HG03097 (cell line): ENCODE measurements around the gene CFAP57.

Experiments used
- ATAC-seq: cut with Tn5 transposase; IDR thresholded peaks from one replicate; pipeline ENCODE4 v1.9.1; 2021; ENCODE audit not compliant: unreplicated experiment, low FRiP score

Gene CFAP57

DNA sequence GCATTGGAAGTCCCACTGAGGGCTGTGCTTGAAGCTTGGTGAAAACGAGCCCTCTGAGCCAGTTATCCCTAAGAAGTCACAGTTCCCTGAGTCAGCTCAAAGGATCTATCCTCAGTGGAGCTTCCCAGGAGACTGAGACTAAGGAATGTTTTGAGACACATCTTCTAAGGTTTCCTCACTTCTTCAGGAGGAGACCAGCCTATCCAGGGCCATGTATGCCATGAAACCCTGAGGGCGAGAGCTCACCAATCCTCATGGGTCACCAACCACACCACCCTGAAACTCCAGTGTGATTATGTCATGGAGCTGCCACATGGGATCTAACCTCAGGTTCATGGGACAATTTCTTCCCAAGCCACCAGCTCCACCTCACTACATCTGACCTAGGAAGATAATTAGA, 121.0 kb downstream of the CFAP57 start:
- ATAC-seq = no peak

DNA sequence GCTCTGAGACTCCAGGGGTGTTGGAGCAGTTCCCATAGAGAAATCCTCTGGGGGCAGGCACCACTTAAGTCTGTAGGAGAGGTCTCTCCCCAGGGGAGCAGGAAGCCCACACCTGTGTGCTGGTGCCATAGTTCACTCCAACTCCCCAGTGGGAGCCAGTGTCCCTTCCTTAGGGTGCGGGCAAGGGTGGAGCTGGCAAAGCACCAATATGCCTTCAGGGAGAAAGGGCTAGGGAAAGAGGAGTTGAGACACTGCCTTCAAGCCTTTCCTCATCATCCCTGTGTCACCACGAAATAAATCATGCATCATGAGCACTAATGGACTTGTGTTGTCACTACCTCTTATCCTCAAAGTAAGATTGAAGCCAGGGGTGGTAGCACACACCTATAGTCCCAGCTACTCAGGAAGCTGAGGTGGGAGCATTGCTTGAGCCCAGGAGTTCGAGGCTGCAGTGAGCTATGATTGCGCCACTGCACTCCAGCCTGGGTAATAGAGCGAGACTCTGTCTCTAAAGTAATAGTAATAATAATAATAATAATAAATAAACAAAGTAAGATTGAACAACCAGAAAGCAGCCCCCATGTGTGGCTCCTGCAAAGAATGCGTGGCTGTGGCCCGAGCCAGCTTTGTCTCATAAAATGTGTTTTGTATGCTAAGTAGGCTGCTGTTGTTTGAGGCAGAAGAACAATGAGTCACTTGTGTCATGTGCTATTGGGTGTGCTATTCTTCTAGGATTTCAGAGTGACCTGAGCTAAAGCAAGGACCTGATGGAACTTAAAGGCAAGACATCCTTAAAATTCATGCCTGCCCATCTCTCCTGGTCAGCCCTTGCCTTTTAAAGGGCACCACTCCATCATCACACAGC, 122.0 kb downstream of the CFAP57 start:
- no peak for ATAC-seq

DNA sequence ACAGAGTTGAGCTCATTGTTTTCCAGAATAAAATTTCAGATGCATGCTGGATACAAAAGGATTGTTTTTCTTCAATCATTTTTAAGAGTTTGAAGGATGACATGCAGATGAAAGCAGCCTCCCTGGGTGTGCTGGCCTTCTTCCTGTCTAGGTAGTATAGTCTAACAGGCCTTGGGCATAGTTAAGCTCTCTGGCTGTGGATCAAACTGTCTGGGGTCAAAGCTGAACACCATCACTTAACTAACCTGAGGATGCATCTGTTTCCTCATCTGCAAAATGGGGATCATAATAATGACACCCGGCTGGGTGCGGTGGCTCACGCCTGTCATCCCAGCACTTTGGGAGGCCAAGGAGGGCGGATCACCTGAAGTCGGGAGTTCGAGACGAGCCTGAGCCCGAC, 122.6 kb downstream of the CFAP57 start:
- ATAC-seq = no peak

DNA sequence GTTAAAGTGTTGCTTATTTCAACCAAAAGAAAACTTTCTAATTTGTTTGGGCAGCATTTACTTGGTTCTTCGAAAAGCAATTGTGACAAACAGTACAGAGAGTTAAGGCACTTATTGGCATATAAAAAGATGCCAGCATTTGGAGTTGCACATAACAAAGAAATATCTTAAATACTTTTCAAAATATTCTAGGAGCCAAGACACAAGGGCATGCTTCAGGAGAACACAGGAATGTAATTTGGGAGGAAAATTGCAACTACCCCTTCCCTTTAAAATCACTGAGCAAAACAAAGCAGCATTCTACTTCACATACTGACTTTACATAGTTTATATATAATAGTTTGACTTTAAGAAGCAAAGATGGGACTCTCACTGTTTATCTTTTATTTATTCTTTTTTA, 124.1 kb downstream of the CFAP57 start:
- no peak for ATAC-seq

DNA sequence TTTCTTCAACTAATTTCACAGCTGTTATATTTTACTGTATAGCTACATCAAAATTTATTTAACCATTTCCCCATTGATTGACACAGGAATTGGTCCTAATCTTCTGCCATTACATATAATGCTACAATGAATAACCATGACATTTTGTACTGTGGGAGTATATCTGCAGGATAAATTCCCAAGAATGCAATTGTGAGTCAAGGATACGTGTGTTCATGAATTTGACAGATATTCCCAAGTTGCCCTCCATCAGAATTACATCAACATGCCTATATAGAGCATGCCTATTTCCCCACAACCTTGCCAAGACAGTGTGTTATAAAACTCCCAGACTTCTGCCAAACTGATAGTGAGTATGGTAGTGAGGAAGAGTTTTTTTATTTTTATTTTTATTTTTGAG, 125.9 kb downstream of the CFAP57 start:
- ATAC-seq = no peak

DNA sequence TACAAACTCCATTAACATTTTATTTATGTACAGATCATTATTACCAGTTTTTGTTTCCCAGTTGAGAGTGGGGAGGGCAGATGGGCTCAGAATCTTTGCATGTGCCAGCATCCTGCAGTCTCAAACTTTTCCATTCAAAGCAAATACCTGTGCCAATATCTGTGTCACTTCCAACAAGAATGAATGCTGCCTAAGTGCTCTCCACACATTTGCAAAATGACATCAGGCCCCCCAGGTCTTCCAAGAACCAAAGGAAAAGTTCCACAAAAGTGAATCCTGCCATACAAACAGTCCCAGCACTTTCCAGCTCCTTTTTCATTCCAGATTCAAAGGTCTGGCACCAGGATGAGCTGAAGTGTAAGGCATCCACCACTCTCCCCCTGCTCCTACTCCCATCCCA, 127.0 kb downstream of the CFAP57 start:
- no peak for ATAC-seq

DNA sequence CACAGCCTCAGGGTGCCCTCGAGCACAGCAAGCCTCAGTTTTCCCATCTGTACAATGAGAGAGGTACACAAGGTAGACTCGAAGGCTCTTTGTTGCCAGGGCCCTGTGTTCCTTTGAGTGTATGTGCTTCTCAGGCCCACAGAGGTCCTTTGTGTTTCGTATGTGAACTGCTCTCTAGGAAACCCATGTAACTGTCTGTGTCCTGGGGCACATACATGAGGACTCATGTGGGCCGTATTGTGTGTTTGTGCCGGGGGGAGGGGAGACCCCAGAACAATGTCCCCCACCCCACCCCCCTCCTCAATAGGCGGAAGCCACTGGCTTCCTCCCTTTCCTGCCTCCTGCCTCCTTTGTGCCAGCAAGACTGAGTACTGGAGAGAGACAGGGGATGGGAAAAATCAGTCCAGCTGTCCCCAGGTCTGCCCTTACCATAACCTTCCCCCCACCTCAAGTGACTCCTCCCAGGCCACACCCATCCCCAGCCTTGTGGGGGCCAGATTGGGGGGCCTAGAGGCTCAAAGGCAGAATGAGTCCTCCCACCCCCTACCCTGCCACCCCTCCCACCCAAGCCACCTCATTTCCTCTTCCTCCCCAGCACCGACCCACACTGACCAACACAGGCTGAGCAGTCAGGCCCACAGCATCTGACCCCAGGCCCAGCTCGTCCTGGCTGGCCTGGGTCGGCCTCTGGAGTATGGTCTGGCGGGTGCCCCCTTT, 128.4 kb downstream of the CFAP57 start, which contains the start of gene TIE1:
Gene TIE1, plus strand, starts transcription at position 605 of the 717 bp plus-strand sequence. Its CDS starts 90 bp downstream, at position 695.
- no peak for ATAC-seq

DNA sequence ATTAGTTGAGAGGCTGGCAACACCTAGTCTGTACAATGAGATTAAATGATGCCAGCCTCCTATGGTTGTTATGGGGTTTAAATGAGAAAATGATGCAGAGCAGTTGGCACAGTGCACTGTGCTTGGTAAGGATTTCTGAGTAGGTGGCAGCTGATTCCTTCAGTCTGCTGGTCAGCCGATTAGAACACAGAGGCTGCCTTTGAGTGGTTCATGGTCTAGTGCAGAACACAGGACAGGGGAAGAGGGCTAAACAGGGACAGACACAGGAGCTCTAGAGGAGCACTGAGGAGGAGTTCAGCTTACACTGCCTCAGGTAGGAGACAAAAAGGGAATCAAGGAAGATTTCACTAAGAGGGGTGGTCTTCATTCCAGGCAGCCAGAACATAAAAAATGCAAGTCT, 130.1 kb downstream of the CFAP57 start:
- ATAC-seq = no peak

DNA sequence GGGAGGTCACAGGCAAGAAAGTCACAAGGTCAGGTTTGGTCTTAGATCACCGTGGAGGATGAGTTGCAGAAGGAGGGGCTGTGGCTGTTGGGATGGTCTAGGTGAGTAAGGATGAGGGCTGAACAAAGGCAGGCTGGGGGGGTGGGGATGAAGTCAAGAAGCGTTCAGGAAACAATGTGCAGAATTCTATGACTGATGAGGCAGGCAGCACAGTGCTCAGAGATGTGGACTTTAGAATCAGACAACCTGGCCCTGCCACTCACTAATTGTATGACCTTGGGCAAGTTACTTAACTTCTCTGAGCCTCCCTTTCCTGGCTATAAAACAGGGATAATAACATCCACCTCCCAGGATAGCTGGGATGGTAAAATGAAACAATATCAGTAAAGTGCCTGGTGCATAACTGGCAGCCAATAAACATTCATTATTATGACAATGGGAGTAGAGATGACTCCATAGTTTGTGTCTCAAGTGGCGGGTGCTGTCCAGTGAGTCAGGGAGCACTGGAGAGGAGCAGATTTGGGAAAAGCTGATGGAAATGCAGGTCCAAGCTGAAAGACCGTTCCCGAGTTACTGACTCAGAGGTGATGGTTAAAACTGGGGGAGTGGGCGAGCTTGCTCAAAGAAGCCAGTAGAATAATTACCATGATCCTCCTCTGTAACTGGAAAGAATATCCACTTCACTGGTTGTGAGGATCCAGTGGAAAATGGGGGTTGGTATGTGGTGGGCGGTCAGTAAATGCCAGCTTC, 130.8 kb downstream of the CFAP57 start:
- ATAC-seq = no peak

DNA sequence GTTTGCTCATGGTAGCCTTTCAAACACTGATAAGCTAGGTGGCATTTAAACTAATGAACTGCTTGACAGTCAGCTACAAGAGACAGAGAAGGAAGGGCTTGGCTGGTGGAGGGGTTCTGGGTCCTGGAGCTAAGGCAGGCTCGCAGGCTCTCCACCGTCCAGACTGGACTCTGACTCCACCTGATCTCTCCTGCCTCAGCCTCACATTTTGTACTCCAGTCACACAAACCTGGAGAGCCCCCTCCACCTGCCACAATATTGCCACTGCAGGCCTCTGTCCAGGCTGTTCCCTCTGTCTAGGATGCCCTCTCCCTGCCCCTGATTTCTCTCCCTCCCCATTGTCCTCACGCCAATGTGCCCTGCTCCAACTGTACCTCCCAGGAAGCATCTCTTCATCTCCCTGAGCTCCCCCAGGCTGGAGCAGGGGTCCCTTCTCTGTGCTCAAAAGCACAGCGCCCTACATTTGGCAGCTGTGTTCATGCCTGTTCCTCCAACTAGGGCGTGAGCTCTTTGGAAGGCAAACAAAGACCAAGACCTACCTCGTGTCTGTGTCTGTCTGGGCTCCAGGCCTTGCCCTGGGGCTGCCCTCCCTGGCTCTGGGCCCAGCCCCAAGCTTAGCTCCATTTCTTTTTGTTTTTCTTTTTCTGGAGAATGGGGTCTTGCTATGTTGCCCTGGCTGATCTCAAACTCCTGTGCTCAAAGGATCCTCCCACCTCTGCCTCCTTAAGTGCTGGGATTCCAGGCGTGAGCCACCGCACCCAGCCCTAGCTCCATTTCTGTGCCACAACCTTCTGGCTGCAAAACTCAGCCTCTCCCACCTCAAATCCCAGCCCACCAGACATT, 131.6 kb downstream of the CFAP57 start:
- no peak for ATAC-seq
